ENCODE data around the gene CMA1.
A peak's percentile ranks its signal among the peaks of the same experiment; 100 is the strongest.

The CMA1 gene

DNA sequence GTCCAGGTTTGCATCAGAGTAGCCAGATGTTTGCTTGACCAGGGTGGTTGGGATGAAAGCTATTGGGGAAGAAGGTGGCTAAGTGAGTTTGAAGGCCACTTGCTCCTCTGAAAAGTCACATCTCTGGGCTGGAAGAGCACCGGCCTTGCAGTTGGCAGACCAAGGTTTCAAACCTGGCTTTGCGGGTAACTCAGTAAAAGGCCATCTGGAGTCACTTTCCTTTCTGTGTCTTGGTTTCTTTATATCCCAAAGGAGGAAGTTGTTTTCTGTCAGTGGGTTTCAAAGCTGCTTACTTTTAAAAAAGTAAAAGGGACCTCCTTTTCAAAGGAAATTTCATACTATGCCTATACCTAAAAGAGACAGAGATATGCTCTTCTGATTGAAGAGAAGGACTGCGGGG, 26.2 kb upstream of the CMA1 start:
- no peak for TF ChIP-seq SIN3A (IDR thresholded peaks at IDR 0.05; ENCODE audit: borderline replicate concordance, insufficient read depth, low read length)
- TF ChIP-seq REST (IDR thresholded peaks at IDR 0.05; ENCODE audit: insufficient read depth in 1 of 2, low read depth in 2 of 2, low read length in 2 of 2) = no peak
- no peak for TF ChIP-seq TAF1 (IDR thresholded peaks at IDR 0.05; ENCODE audit: borderline replicate concordance, insufficient read depth, low read length)
- no peak for TF ChIP-seq FOXP2 (optimal IDR thresholded peaks at IDR 0.05; ENCODE audit: borderline replicate concordance, extremely low read depth, extremely low read length, insufficient read depth)
- TF ChIP-seq POLR2AphosphoS5 (IDR thresholded peaks at IDR 0.05; ENCODE audit: low read depth, low read length) = no peak

GRCh38 chr14:24518851-24519250, 10.8 kb upstream of the CMA1 start:
- TF ChIP-seq SIN3A (IDR thresholded peaks at IDR 0.05; ENCODE audit: borderline replicate concordance, insufficient read depth, low read length) (no peak), REST (IDR thresholded peaks at IDR 0.05; ENCODE audit: insufficient read depth in 1 of 2, low read depth in 2 of 2, low read length in 2 of 2) (no peak), TAF1 (IDR thresholded peaks at IDR 0.05; ENCODE audit: borderline replicate concordance, insufficient read depth, low read length) (no peak), FOXP2 (optimal IDR thresholded peaks at IDR 0.05; ENCODE audit: borderline replicate concordance, extremely low read depth, extremely low read length, insufficient read depth) (no peak), POLR2AphosphoS5 (IDR thresholded peaks at IDR 0.05; ENCODE audit: low read depth, low read length) (no peak)

DNA sequence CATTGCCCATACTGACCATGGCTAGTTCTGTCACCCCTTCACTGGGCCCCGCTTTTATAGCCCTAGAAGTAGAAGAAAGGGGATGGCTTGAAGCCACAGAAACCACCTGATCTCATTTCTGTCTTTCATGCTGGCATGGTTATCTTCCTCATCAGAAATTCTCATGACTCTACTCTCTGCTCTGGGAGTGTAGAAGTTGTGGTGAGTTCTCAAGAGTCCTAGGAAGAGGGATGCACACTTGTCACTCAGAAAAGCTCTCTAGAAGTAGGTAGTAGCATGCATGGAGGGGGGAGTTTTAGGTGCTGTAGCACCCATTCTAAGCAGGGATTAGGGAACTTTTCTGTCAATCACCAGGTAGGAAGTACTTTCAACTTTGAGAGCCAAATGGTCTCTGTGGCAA, 6.1 kb upstream of the CMA1 start:
- TF ChIP-seq SIN3A (IDR thresholded peaks at IDR 0.05; ENCODE audit: borderline replicate concordance, insufficient read depth, low read length) = no peak
- TF ChIP-seq POLR2AphosphoS5 (IDR thresholded peaks at IDR 0.05; ENCODE audit: low read depth, low read length) = no peak
- TF ChIP-seq TAF1 (IDR thresholded peaks at IDR 0.05; ENCODE audit: borderline replicate concordance, insufficient read depth, low read length) = no peak
- no peak for TF ChIP-seq REST (IDR thresholded peaks at IDR 0.05; ENCODE audit: insufficient read depth in 1 of 2, low read depth in 2 of 2, low read length in 2 of 2)
- TF ChIP-seq FOXP2 (optimal IDR thresholded peaks at IDR 0.05; ENCODE audit: borderline replicate concordance, extremely low read depth, extremely low read length, insufficient read depth) = no peak

GRCh38 chr14:24513009-24513408, 4.9 kb upstream of the CMA1 start:
- TF ChIP-seq REST (IDR thresholded peaks at IDR 0.05; ENCODE audit: insufficient read depth in 1 of 2, low read depth in 2 of 2, low read length in 2 of 2) = peak; percentile 69 to 92
- no peak for TF ChIP-seq FOXP2 (optimal IDR thresholded peaks at IDR 0.05; ENCODE audit: borderline replicate concordance, extremely low read depth, extremely low read length, insufficient read depth)

GRCh38 chr14:24506443-24506842, 1.6 kb downstream of the CMA1 start:
- TF ChIP-seq TAF1 (IDR thresholded peaks at IDR 0.05; ENCODE audit: borderline replicate concordance, insufficient read depth, low read length) (no peak), FOXP2 (optimal IDR thresholded peaks at IDR 0.05; ENCODE audit: borderline replicate concordance, extremely low read depth, extremely low read length, insufficient read depth) (no peak), REST (IDR thresholded peaks at IDR 0.05; ENCODE audit: insufficient read depth in 1 of 2, low read depth in 2 of 2, low read length in 2 of 2) (no peak), POLR2AphosphoS5 (IDR thresholded peaks at IDR 0.05; ENCODE audit: low read depth, low read length) (no peak), SIN3A (IDR thresholded peaks at IDR 0.05; ENCODE audit: borderline replicate concordance, insufficient read depth, low read length) (no peak)

Data from PFSK-1 (cell line).